Sigmoid colon (tissue), 4 donors: ENCODE results near the gene MEAF6.

Experiments
- CTCF ChIP-seq, 4 experiments: fragments of 450-650 bp in 3 of 4; fragments of 200-600 bp in 1 of 4; IDR thresholded peaks; one replicate each; pipeline ENCODE4 v1.5.1; 2016 to 2019; ENCODE audit warnings: antibody characterized with exemption in 4 of 4, mild to moderate bottlenecking in 3 of 4, moderate library complexity in 2 of 4
- POLR2A ChIP-seq, 2 donors: fragments of 450-650 bp; IDR thresholded peaks; one replicate each; pipeline ENCODE4 v1.6.1; 2016; ENCODE audit warnings: antibody characterized with exemption in 2 of 2, mild to moderate bottlenecking in 2 of 2, moderate library complexity in 2 of 2
- POLR2AphosphoS5 ChIP-seq, 4 donors: sonication (generic); formaldehyde crosslinking; IDR thresholded peaks; one replicate each; pipeline ENCODE4 v1.6.1; 2017; ENCODE audit warnings: antibody characterized with exemption in 4 of 4

GRCh38 chr1:37509181-37509580, 5.4 kb downstream of the MEAF6 start:
- TF ChIP-seq CTCF (IDR thresholded peaks at IDR 0.05) (no peak), POLR2AphosphoS5 (IDR thresholded peaks at IDR 0.05) (no peak), POLR2A (IDR thresholded peaks at IDR 0.05) (no peak)
